ENCODE measurements around the gene PER1. TPM values are rescaled to one million over a fixed set of nuclear protein-coding genes. Genes with fewer than 3 reads are reported as not detected.

Gene PER1, protein sequence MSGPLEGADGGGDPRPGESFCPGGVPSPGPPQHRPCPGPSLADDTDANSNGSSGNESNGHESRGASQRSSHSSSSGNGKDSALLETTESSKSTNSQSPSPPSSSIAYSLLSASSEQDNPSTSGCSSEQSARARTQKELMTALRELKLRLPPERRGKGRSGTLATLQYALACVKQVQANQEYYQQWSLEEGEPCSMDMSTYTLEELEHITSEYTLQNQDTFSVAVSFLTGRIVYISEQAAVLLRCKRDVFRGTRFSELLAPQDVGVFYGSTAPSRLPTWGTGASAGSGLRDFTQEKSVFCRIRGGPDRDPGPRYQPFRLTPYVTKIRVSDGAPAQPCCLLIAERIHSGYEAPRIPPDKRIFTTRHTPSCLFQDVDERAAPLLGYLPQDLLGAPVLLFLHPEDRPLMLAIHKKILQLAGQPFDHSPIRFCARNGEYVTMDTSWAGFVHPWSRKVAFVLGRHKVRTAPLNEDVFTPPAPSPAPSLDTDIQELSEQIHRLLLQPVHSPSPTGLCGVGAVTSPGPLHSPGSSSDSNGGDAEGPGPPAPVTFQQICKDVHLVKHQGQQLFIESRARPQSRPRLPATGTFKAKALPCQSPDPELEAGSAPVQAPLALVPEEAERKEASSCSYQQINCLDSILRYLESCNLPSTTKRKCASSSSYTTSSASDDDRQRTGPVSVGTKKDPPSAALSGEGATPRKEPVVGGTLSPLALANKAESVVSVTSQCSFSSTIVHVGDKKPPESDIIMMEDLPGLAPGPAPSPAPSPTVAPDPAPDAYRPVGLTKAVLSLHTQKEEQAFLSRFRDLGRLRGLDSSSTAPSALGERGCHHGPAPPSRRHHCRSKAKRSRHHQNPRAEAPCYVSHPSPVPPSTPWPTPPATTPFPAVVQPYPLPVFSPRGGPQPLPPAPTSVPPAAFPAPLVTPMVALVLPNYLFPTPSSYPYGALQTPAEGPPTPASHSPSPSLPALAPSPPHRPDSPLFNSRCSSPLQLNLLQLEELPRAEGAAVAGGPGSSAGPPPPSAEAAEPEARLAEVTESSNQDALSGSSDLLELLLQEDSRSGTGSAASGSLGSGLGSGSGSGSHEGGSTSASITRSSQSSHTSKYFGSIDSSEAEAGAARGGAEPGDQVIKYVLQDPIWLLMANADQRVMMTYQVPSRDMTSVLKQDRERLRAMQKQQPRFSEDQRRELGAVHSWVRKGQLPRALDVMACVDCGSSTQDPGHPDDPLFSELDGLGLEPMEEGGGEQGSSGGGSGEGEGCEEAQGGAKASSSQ (N-terminal part only)
- 4.4 and 5.1 TPM in 2 replicates for total RNA-seq (2014; rRNA removed; shearing (Covaris generic))
- 5.3 and 5.9 TPM in 2 replicates for polyA plus RNA-seq (2016; fragmentation: Nextera tagmentation; extraction: Ambion mirVana)

DNA sequence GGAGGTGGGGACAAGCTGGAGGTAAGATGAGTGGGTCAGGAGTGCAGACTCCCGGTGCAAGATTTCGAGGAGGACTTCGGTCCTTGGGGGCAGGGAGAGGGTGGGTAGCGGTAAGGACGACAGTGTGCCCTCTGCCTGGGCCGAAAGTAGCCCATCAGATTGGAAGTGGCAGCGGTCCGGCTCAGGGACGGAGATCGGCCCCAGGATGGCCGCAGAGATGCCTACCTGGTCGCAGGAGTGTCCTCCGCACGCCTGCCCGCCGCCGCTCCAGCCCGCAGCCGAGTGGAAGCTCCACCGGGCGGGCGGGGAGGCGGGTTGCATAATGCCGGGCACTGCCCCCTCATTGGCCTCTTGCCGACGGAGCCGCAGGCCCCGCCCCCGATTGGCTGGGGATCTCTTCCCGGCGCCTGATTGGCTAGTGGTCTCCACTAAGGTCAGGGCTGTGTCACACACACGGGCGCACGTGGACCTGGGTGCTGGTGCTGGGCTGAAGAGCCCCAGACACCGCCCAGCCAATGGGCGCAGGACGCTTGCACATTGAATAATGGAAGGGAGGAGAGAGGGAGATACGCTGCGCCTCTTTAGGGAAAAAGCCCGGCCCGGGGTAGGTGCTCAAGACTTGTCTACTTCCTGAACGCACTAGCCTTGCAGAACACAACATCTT, at the start of gene PER1:
Gene PER1 (minus strand): TSS at position 293 of the 664 bp plus-strand sequence. CDS start 1,698 bp downstream, outside the sequence.
- Histone ChIP-seq H3K79me2 (ENCODE audit: insufficient read depth) (peaks cover 32% of the 10 kb centered on the region), H3K9me2 (ENCODE audit: insufficient read depth) (no peaks in the 10 kb centered on the region), H2AFZ (no peak within 1 kb of the TSS), H3K4me3 (peak within 1 kb of the TSS; percentile 81), H3K36me3 (ENCODE audit: low read depth) (peaks cover 9% of the 10 kb centered on the region; the same call in 1 of the 2 replicates), H4K20me1 (ENCODE audit: insufficient read depth) (no peaks in the 10 kb centered on the region), H3K27me3 (replicated peaks; ENCODE audit: insufficient read depth) (no peaks in the 10 kb centered on the region), H3K9ac (peak within 1 kb of the TSS; percentile 99), H3K27ac (peak within 1 kb of the TSS; percentile 100), H3K4me1 (ENCODE audit: insufficient read depth) (peaks cover 41% of the 10 kb centered on the region), H3F3A (ENCODE audit: insufficient read depth) (peaks cover 26% of the 10 kb centered on the region), H3K4me2 (ENCODE audit: unreplicated experiment) (peak within 1 kb of the TSS; percentile 86), H3K9me3 (ENCODE audit: low read depth) (no peaks in the 10 kb centered on the region)
- in situ Hi-C loops (cut with MboI), result no loop called here
- TF ChIP-seq EZH2 (IDR thresholded peaks at IDR 0.05; ENCODE audit: insufficient read depth, poor library complexity, severe bottlenecking) (no peak), EZH2phosphoT487 (IDR thresholded peaks at IDR 0.05; ENCODE audit: insufficient read depth, low read depth) (no peak)
- peak; percentile 98 for DNase-seq
- WGBS, 2 experiments (ENCODE audit: low coverage in 1 of 2, low lambda C conversion rate in 2 of 2, missing lambda C conversion rate in 2 of 2), result 2 to 4% methylated on average over 33 to 40 of the region's 42 CpGs

GRCh38 chr17:8192070-8192815, 40.0 kb upstream of the PER1 start:
- in situ Hi-C loops (cut with MboI), result no loop called here
- Histone ChIP-seq H3K4me2 (ENCODE audit: unreplicated experiment) (peak overlapping the region; percentile 17), H2AFZ (peak overlapping the region; percentile 72), H3K9me2 (ENCODE audit: insufficient read depth) (no peaks in the 10 kb centered on the region), H3K79me2 (ENCODE audit: insufficient read depth) (peaks cover 11% of the 10 kb centered on the region; the same call in 1 of the 2 replicates), H3K27me3 (replicated peaks; ENCODE audit: insufficient read depth) (no peaks in the 10 kb centered on the region), H3K4me3 (peak overlapping the region; percentile 15; the same call in 1 of the 2 replicates), H3K9me3 (ENCODE audit: low read depth) (no peaks in the 10 kb centered on the region), H3F3A (ENCODE audit: insufficient read depth) (peaks cover 15% of the 10 kb centered on the region), H3K27ac (peak overlapping the region; percentile 49), H3K36me3 (ENCODE audit: low read depth) (no peaks in the 10 kb centered on the region), H4K20me1 (ENCODE audit: insufficient read depth) (no peaks in the 10 kb centered on the region), H3K9ac (peak overlapping the region; percentile 57), H3K4me1 (ENCODE audit: insufficient read depth) (peaks cover 16% of the 10 kb centered on the region)
- TF ChIP-seq EZH2phosphoT487 (IDR thresholded peaks at IDR 0.05; ENCODE audit: insufficient read depth, low read depth) (no peak), EZH2 (IDR thresholded peaks at IDR 0.05; ENCODE audit: insufficient read depth, poor library complexity, severe bottlenecking) (no peak)
- 27 to 36% methylated on average over 12 of the region's 12 CpGs for WGBS, 2 experiments (ENCODE audit: low coverage in 1 of 2, low lambda C conversion rate in 2 of 2, missing lambda C conversion rate in 2 of 2)
- peak; percentile 76 for DNase-seq

- H4K20me1 ChIP-seq (ENCODE audit: insufficient read depth), result no peaks in the 10 kb centered on the region
- peak overlapping the region; percentile 63 for H3K4me2 ChIP-seq (ENCODE audit: unreplicated experiment)
- TF ChIP-seq EZH2phosphoT487 (IDR thresholded peaks at IDR 0.05; ENCODE audit: insufficient read depth, low read depth) (no peak), EZH2 (IDR thresholded peaks at IDR 0.05; ENCODE audit: insufficient read depth, poor library complexity, severe bottlenecking) (no peak)
- H3K27me3 ChIP-seq (replicated peaks; ENCODE audit: insufficient read depth), result no peaks in the 10 kb centered on the region
- H2AFZ ChIP-seq, result peak overlapping the region; percentile 84
- peak overlapping the region; percentile 4; the same call in 1 of the 2 replicates for H3K27ac ChIP-seq
- H3K4me3 ChIP-seq, result peak overlapping the region; percentile 55
- in situ Hi-C loops (cut with MboI), result no loop called here
- H3K9me3 ChIP-seq (ENCODE audit: low read depth), result no peaks in the 10 kb centered on the region
- no peaks in the 10 kb centered on the region for H3K36me3 ChIP-seq (ENCODE audit: low read depth)
- H3K79me2 ChIP-seq (ENCODE audit: insufficient read depth), result peaks cover 11% of the 10 kb centered on the region; the same call in 1 of the 2 replicates
- DNase-seq, result no peak
- WGBS, 2 experiments (ENCODE audit: low coverage in 1 of 2, low lambda C conversion rate in 2 of 2, missing lambda C conversion rate in 2 of 2), result 26 to 29% methylated on average over 6 of the region's 6 CpGs
- H3K9ac ChIP-seq, result peak overlapping the region; percentile 36; the same call in 1 of the 2 replicates
- H3K4me1 ChIP-seq (ENCODE audit: insufficient read depth), result peaks cover 10% of the 10 kb centered on the region
- H3K9me2 ChIP-seq (ENCODE audit: insufficient read depth), result no peaks in the 10 kb centered on the region
- H3F3A ChIP-seq (ENCODE audit: insufficient read depth), result peaks cover 19% of the 10 kb centered on the region
Measured at GRCh38 chr17:8190506-8190905, 38.3 kb upstream of the PER1 start.
